GM18526 (cell line): ENCODE data around the gene UBE2J2.

Source experiments
- POLR2A ChIP-seq: IDR thresholded peaks from 3 replicates; pipeline ENCODE4 v1.6.1; 2011; ENCODE audit not compliant: insufficient read length; ENCODE audit errors: extremely low read depth

The UBE2J2 gene

GRCh38 chr1:1304331-1305299 is 31.0 kb upstream of the UBE2J2 start:
- no peak for TF ChIP-seq POLR2A

GRCh38 chr1:1303736-1304135 is 30.1 kb upstream of the UBE2J2 start:
- TF ChIP-seq POLR2A, result no peak

GRCh38 chr1:1302951-1303509 is 29.4 kb upstream of the UBE2J2 start:
- TF ChIP-seq POLR2A, result no peak

GRCh38 chr1:1302006-1302430 is 28.4 kb upstream of the UBE2J2 start:
- no peak for TF ChIP-seq POLR2A

- no peak for TF ChIP-seq POLR2A
Measured at GRCh38 chr1:1300352-1300739, 26.7 kb upstream of the UBE2J2 start.

- TF ChIP-seq POLR2A, result no peak
Measured at GRCh38 chr1:1299686-1300351, 26.2 kb upstream of the UBE2J2 start.

- no peak for TF ChIP-seq POLR2A
Measured at GRCh38 chr1:1298861-1299685, 25.4 kb upstream of the UBE2J2 start.

- TF ChIP-seq POLR2A, result no peak
Measured at GRCh38 chr1:1297802-1298424, 24.3 kb upstream of the UBE2J2 start.

- no peak for TF ChIP-seq POLR2A
Measured at GRCh38 chr1:1296070-1297061, 22.7 kb upstream of the UBE2J2 start.

- TF ChIP-seq POLR2A, result no peak
Measured at GRCh38 chr1:1295154-1295923, 21.7 kb upstream of the UBE2J2 start.

GRCh38 chr1:1294250-1294890 is 20.7 kb upstream of the UBE2J2 start:
- no peak for TF ChIP-seq POLR2A

GRCh38 chr1:1293263-1294249 is 19.9 kb upstream of the UBE2J2 start:
- TF ChIP-seq POLR2A, result no peak
